SHP77 treated with DMSO at 0.1 percent for 48 hours (cell line): Measurements from ENCODE around the gene CSH2.
"Not testable (repeated sequence)": the region's sequence is repeated elsewhere in the genome, so short reads cannot be mapped to it uniquely, and the experiment has no call there.

Experiments
- DNase-seq: peaks from one replicate; lab custom pipeline; 2025; lab: John Stamatoyannopoulos, UW

CSH2 gene

DNA sequence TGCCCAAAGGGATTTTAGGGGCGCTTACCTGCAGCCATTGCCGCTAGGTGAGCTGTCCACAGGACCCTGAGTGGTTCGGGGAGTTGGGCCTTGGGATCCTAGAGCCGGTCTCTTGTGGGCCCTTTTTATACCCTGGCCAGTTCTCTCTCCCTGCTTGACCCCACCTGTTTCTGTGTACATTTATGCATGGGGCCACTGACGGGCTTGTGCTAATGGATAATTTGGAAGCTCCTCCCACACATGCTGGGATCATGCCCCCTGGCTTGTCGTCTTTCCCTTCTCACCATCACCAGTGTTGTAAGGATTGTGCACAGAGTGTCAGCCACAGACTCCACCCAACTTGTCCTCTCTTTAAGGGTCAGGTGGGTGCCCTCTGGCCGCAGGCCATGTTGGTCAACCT is at the start of gene CSH2:
Gene CSH2, minus strand, starts transcription at position 101 of the 400 bp plus-strand sequence. Its CDS starts 63 bp downstream, at position 38.
- not testable (repeated sequence) for DNase-seq

- DNase-seq, result not testable (repeated sequence)
These were observed 48.9 kb upstream of the CSH2 start for GRCh38 chr17:63922402-63922801.

- DNase-seq, result not testable (repeated sequence)
These were observed 47.3 kb upstream of the CSH2 start for GRCh38 chr17:63920779-63921178.

- DNase-seq, result not testable (repeated sequence)
These were observed 46.6 kb upstream of the CSH2 start for GRCh38 chr17:63920050-63920449.

- no peak for DNase-seq
These were observed 45.8 kb upstream of the CSH2 start for GRCh38 chr17:63919311-63919723.

DNA sequence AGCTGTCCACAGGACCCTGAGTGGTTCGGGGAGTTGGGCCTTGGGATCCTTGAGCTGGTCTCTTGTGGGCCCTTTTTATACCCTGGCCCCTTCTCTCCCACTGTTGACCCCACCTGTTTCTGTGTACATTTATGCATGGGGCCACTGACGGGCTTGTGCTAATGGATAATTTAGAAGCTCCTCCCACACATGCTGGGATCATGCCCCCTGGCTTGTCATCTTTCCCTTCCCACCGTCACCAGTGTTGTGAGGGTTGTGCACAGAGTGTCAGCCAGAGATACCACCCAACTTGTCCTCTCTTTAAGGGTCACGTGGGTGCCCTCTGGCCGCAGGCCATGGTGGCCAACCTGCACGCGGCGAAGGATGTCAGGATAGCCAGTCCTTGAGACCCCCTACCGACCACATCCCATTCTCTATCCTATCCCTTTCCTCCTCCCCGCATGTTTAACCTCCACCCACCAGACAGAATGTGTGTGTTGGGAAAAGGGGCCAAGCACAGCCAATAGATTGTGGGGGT is 45.4 kb upstream of the CSH2 start, which contains the start of gene GH1:
Gene GH1, minus strand, starts transcription at position 51 of the 517 bp plus-strand sequence. CDS start 63 bp downstream, outside the sequence.
- DNase-seq, result not testable (repeated sequence)

DNA sequence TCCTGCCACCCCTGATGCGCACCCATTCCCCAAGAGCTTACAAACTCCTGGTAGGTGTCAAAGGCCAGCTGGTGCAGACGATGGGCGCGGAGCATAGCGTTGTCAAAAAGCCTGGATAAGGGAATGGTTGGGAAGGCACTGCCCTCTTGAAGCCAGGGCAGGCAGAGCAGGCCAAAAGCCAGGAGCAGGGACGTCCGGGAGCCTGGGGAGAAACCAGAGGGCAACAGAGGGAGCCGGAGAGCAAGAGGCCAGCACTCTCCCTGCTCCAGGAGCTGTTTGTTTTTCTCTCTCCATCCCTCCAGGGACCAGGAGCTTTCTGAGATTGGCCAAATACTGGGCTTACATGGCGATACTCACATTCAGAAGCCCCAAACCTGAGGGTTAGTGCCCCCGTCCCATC is 44.8 kb upstream of the CSH2 start:
- DNase-seq, result no peak

DNA sequence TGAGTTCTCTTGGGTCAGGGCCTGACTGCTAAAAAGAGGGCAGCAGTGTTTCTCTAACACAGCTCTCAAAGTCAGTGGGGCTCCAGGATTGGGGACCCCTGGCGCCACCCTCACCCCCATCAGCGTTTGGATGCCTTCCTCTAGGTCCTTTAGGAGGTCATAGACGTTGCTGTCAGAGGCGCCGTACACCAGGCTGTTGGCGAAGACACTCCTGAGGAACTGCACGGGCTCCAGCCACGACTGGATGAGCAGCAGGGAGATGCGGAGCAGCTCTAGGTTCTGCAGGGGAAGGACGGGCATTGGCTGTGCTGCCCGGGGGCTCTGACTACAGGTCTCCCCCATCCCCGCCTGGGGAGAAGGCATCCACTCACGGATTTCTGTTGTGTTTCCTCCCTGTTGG is 44.2 kb upstream of the CSH2 start:
- DNase-seq, result no peak

DNA sequence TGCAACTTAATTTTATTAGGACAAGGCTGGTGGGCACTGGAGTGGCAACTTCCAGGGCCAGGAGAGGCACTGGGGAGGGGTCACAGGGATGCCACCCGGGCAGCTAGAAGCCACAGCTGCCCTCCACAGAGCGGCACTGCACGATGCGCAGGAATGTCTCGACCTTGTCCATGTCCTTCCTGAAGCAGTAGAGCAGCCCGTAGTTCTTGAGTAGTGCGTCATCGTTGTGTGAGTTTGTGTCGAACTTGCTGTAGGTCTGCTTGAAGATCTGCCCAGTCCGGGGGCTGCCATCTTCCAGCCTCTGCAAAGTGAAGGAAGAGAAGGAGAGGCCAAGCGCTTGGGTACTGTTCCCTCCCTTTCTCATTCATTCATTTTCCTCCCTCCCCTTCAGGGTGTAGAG is 43.7 kb upstream of the CSH2 start:
- not testable (repeated sequence) for DNase-seq

- DNase-seq, result no peak
These were observed 43.2 kb upstream of the CSH2 start for GRCh38 chr17:63916566-63917185.

- not testable (repeated sequence) for DNase-seq
These were observed 42.3 kb upstream of the CSH2 start for GRCh38 chr17:63915753-63916152.

DNA sequence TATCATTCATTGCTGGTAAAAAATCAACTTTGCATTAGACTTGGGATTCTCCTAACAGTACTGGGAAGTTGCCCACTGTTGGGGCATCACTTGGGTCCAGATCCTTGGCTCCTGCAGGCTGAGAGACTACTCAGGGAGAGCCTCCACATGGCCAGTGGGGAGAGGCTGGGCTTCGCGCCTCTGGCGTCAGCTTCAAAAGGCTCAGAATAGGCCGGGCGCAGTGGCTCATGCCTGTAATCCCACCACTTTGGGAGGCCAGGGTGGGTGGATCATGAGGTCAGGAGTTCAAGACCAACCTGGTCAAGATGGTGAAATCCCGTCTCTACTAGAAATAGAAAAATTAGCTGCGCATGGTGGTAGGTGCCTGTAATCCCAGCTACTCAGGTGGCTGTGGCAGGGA is 41.0 kb upstream of the CSH2 start:
- no peak for DNase-seq

- no peak for DNase-seq
These were observed 38.2 kb upstream of the CSH2 start for GRCh38 chr17:63911657-63912100.

- DNase-seq, result no peak
These were observed 37.7 kb upstream of the CSH2 start, which contains the start of gene CSHL1 for GRCh38 chr17:63911041-63911635. Gene CSHL1 (minus strand): TSS chr17:63911258. CDS start chr17:63911196, 62 bp downstream.

- no peak for DNase-seq
These were observed 36.6 kb upstream of the CSH2 start for GRCh38 chr17:63910096-63910495.

- not testable (repeated sequence) for DNase-seq
These were observed 36.1 kb upstream of the CSH2 start for GRCh38 chr17:63909586-63909985.

DNA sequence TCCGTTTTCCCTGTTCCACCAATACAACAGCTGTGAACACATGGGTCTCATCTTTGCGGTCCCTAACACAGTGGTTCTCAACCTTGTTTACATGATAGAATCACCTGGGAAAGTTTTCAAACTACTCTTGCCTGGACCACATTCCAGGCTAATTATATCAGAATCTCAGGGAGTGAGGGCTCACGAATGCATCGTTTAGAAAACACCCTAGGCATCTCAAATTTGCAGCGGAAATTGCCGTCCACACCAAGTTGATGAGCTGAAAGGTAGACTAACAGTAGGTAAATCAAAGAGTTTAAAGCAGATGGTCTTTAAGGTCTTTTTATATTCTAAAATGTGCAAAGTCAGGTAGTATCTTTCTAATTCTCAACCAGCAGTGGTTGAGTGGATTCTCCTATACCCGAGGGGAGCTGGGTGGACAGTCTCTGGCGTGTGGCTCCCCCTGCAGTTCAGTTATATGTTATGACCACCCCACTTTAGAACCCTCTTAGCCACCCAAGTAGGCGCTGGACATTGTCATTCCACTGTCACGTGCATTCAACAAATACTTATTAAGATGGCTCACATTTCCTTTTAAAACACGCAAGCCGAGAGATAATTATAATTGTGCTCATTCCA is 33.8 kb upstream of the CSH2 start:
- not testable (repeated sequence) for DNase-seq

- DNase-seq, result not testable (repeated sequence)
These were observed 31.3 kb upstream of the CSH2 start for GRCh38 chr17:63904796-63905195.

DNA sequence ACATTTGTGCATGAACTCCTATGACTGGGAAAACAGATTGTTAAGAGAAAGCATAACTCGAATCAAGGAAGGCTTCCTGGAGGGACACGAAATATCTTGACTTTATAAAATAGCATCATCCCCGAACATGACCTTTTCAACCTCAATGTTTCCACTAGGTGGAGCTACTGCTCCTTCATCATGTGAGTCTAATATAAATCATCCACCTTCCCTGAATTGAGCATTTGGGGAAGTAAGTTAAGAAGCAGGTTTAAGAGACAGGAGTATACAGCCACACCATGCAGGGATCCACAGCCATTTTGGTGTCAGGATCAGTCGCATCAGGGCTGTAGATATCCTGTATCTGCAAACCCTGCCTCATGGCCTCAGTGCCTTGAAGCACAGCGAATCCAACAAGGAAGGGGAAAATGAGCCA is 30.3 kb upstream of the CSH2 start:
- DNase-seq, result not testable (repeated sequence)

DNA sequence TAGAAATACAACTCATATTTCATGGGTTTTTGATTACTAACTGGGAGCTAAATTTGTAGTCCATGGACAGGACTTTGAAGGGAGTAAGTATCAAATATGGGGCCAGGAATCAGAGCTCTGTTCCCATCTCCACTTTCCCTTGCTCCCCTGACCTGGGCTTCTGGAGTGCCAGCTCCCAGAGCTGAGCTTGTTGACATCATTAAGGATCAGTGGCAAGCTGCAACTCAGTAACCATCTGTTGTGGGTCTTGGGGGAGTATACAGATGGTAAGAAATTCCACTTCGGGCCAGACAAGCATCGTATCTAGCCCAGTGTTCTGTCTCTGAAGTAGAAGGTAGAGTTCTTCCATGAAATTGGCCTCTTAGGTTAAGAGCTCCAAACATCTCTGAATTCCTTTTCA is 28.5 kb upstream of the CSH2 start:
- DNase-seq, result not testable (repeated sequence)

GRCh38 chr17:63898899-63899798 is 25.7 kb upstream of the CSH2 start:
- not testable (repeated sequence) for DNase-seq
